ENCODE results near the gene ACOT11.

- TF ChIP-seq CTCF (IDR thresholded peaks at IDR 0.05; ENCODE audit: insufficient read depth, low read length) (no peak), REST (IDR thresholded peaks at IDR 0.05; ENCODE audit: insufficient replicate concordance, low read depth) (no peak), GABPA (IDR thresholded peaks at IDR 0.05; ENCODE audit: low read depth) (no peak)
Observed at GRCh38 chr1:54645806-54646676, 98.0 kb downstream of the ACOT11 start.

Data from HL-60 (cell line).